GM18520 (cell line): Measurements from ENCODE around the gene TGFB1.
"Not testable (repeated sequence)": the region's sequence is repeated elsewhere in the genome, so short reads cannot be mapped to it uniquely, and the experiment has no call there.

Source experiments
- ATAC-seq: cut with Tn5 transposase; IDR thresholded peaks from one replicate; pipeline ENCODE4 v1.9.1; 2021; ENCODE audit not compliant: unreplicated experiment

TGFB1 gene

DNA sequence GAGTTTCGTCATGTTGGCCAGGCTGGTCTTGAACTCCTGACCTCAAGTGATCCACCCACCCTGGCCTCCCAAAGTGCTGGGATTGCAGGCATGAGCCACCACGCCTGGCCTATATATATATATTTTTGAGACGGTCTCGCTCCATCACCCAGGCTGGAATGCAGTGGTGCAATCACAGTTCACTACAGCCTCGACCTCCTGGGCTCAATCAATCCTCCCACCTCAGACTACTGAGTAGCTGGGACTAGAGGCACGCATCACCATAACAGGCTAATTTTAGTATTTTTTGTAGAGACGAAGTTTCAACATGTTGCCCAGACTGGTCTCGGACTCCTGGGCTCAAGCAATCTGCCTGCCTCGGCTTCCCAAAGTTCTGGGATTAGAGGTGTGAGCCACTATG is 6.8 kb downstream of the TGFB1 start:
- not testable (repeated sequence) for ATAC-seq

DNA sequence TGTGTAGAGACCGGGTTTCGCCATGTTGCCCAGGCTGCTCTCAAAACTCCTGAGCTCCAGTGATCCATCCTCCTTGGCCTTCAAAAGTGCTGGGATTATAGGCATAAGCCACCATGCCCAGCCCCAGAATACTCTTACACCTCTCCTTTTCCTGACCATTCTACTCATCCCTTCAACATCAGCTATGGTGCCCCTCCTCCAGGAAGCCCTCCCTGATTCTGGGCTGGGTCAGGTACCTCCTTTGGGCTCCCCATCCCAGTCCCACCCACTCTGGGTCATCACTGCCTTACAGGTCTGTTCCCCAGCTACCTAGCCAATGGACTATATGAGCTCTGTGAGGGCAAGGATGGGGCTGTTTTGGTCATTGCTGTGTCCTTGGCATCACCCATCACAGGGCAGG is 9.6 kb downstream of the TGFB1 start:
- ATAC-seq, result no peak

DNA sequence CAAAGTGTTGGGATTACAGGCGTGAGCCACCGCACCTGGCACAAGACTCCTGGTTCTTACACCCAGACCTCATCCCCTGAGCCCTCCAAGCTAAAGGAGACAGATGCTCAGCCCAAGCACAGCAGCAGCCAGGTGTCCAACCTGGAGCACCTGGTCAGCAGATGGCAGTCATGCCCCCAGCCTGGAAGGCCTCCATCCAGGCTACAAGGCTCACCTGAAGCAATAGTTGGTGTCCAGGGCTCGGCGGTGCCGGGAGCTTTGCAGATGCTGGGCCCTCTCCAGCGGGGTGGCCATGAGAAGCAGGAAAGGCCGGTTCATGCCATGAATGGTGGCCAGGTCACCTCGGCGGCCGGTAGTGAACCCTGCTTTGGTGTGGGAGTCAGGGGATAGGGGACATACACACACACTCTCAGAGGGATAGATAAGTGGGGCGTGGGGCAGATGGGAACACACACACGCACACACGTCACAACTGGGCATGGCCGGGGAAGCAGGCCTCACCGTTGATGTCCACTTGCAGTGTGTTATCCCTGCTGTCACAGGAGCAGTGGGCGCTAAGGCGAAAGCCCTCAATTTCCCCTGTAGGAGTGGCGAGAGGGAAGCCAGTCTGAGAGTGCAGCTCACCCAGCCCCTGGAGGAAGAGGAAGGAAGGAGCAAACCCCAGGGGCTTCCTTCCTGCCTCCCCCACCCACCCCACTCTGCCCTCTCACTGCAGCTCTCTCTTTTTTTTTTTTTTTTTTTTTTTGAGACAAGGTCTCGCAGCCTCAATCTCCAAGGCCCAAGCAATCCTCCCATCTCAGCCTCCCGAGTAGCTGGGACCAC is 11.8 kb downstream of the TGFB1 start:
- no peak for ATAC-seq

DNA sequence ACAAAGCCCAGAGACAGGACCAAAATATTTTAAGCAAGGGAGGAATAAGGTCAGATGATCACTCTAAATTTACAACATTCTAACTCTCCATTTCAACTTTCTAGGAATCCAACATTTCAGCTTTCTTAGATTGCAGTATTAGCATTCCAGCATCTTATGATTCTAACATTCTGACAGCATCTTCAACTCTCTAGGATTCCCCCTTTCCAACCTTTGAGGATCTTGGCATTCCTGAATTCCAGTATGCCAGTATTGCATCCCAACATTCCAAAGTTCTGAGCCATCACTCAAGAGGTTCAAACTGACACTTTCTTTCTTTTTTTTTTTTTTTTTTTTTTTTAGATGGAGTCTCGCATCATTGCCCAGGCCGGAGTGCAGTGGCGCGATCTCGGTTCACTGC is 13.8 kb downstream of the TGFB1 start:
- no peak for ATAC-seq

DNA sequence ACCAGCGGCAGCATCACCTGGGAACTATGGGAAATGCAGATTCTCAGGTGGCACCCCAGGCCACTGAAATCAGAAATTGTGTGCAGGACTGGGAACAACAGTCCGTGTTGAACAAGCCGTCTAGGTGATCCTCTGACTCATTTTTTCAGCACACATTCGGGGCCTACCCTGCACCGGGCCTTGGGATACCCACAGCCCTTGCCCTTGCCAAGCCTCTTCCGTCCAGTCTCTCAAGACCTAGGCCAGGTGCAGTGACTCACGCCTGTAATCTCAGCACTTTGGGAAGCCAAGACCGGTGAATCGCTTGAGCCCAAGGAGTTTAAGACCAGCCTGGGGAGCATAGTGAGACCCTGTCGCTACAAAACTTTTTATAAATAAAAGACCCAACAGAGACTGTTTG is 18.3 kb downstream of the TGFB1 start:
- ATAC-seq, result no peak

DNA sequence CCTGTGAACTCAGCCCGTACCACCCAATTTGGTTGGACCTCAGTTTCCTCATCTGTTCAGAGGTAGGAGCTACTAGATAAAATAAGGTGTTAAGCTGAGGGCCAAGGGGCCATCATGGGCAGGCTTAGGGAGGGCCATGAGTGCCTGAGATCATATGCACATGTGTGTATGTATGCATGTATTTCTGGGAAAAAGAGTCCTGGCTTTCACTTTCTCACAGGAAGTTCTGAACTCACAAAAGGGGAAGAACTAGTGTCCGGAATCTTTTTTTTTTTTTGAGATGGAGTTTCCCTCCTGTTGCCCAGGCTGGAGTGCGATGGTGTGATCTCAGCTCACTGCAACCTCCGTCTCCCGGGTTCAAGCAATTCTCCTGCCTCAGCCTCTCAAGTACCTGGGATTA is 18.9 kb downstream of the TGFB1 start:
- ATAC-seq, result no peak

DNA sequence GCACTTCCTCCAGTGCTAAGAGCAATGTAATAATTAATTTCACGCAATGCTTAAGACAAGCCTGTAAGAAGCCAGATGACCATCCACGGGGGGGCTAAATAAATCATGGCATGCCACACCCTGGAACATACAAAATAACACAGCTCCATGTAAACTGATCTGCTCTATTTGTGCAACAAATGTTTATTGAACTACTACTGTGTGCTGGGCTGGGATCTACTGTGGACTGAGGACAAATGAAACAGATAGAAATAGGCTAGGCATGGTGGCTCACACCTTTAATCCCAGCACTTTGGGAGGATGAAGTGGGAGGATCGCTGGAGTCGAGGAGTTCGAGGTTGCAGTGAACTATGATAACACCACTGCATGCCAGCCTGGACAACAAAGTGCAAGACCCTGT is 21.3 kb downstream of the TGFB1 start:
- no peak for ATAC-seq

DNA sequence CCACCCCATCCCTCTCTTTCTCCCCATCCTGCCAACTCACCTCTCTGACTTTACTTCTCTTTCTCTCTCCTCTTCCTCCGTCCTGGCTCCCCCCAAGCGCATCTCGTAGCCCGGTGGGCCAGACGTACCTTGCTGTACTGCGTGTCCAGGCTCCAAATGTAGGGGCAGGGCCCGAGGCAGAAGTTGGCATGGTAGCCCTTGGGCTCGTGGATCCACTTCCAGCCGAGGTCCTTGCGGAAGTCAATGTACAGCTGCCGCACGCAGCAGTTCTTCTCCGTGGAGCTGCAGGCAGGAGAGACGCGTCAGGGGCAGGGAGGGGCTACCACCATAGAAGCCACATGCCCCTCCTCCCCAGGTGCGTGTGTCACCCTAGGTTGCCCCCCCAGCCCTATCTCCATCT is 21.7 kb downstream of the TGFB1 start:
- no peak for ATAC-seq

DNA sequence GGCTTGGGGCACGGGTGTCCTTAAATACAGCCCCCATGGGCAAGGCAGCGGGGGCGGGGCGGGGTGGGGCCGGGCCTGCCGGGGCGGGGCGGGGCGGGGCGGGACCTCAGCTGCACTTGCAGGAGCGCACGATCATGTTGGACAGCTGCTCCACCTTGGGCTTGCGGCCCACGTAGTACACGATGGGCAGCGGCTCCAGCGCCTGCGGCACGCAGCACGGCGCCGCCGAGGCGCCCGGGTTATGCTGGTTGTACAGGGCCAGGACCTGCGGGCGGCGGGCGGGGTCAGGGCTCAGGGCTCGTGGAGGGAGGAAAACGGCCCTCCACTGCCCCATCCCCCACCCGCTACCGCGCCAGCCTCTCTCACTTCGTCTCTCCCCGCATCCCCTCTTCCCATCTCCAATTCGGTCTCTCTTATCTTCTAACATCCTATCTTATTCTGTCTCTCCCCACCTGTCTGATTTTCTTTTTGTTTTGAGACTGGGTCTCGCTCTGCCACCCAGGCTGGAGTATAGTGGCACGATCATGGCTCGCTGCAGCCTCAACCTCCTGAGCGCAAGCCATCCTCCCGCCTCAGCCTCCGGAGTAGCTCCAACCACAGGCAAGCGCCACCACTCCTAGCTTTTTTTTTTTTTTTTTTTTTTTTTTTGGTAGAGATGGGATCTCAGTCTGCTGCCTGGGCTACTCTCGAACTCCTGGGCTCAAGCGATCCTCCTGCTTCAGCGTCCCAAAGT is 22.6 kb downstream of the TGFB1 start:
- ATAC-seq, result no peak

DNA sequence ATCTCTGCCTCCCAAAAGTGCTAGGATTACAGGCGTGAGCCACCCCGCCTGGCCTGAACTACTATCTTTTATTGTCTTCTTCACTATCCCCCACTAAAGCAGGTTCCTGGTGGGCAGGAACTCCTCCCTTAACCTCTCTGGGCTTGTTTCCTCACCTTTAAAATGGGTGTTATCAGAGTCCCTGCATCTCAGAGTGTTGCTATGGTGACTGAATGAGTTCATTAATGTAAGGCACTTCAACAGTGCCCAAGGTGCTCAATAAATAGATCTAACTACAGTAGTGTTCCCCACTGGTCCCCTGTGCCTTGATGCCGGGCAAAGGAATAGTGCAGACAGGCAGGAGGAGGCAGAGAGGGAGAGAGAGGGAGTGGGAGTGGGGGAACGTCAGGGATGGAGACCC is 23.2 kb downstream of the TGFB1 start:
- no peak for ATAC-seq

DNA sequence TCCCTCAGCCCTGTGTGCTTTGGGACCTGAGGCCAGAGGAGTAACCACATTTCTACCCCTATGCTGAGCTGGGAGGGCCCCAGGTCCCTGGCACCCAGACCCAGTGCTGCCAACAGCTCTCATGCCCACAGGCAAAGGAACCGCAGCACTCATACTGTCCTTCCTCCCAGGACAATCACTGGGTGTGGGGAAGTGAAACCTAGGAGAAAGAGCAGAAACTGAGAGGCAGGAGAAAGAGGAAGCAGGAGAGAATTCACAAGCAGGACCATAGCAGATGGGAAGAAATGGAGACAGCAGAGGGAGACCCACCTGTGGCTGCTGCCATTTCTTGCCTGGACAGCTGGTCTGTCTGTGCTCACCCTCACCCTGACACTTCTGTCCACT is 24.9 kb downstream of the TGFB1 start:
- no peak for ATAC-seq

DNA sequence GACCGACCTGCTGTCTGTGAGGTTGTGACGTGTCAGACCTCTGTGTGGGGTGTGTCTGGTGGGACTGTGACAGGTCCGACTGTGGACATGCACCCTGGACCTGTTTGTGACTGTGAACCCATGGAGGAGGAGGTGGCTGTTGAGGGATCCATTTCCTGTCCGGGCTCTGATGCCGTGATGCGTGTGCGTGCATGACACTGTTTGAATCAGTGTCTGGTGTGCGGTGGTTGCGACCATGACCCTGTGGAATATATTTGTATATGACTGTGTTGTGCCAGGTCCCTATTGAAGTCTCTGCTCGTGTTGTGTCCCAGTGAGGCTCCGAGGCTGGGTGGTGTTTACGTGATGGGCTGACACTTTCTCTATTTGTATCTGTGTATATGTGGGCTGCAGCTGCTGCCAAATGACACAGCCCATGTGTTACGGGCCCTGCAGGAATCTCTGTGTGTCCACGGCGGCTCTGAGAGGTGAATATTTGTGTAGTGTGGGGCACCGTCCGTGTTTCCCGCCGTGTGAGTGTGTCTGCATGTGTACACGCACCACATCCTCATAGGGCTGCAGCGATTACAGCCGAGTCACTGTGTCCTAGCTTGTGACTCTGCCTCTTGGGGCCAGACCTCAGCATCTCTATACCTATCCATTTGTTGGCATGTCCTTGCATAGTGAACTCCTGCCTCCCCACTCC is 25.4 kb downstream of the TGFB1 start:
- ATAC-seq, result no peak

DNA sequence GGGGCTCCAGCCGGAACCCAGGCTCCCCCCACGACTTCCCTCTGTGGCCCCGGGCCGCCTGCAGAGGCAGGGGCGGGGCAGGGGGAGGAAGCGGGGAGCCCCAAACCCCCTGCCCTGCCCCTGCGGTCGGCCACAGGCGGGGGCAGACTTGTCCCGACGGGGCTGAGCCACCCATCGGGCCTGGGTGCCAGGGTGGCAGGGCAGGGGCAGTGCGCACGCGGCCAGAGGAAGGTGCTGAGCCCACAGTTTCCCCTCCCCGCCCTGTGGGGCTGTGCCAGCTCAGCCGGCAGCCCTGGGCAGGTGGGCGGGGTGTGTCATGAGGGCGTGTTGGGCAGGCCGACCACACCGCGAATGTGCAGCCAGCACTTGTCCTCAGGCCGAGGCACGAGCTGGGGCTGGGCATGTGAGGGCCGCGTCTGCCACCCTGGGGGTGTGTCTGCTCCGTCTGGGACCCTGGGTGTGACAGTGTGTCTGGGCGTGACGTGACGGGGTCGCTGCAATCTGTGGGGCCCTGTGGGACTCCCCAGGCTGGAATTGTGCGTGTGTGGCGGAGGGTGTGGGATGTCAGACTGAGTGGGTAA is 26.1 kb downstream of the TGFB1 start:
- peak; percentile 48 for ATAC-seq

DNA sequence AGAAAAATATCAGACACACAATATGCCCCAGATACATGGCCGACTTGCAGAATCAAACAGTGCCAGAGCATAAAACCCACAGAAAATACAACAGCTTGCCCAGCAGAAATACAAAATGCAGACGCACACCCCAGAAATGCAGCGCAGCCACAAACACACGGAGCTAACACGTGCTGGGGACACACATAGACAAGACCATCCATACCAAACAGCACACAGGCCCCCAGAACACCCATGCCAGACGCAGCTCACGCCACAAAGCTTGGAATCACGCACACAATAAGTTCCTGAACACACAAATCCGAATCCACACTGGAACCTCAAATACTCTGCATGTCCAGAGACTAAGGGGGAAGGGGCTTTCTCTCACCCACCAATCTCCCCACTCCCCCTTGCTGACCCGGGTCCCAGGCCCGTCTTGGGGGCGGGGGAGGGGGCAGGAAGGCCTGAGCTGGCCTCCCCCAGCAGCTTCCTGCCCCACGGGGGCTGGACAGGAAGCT is 26.6 kb downstream of the TGFB1 start:
- no peak for ATAC-seq

DNA sequence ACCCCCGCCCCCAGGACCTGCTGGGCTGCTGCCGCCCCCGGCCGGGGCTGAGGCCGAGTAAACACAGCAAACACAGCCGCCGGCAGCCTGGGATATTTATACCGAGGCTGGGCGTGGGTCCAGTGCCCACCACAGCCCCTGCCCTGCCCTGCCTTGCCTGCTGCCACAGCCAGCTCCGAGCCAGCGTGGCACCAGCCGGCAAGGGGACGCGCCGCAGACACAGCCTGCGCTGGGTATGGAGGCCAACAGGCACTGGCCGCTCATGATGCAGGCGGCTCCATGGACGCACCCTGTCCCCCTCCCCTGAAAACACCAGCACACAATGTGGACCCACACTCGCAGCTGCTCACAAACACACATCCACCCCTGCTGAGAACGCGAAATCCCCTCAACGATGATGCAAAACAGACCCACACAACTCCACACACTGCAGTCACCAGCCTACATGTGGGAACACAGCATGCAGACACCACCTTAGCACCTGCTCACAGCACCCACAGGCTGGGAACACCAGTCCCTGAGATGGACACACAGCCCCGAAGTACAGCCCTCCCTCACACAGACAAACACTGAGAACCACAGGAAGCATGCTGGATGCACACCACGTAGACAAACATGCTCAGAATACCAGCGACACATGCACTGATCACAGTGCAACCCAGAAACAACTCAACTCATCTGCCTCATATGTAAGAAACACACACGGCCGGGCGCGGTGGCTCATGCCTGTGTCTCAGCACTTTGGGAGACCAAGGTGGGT is 27.6 kb downstream of the TGFB1 start:
- no peak for ATAC-seq

DNA sequence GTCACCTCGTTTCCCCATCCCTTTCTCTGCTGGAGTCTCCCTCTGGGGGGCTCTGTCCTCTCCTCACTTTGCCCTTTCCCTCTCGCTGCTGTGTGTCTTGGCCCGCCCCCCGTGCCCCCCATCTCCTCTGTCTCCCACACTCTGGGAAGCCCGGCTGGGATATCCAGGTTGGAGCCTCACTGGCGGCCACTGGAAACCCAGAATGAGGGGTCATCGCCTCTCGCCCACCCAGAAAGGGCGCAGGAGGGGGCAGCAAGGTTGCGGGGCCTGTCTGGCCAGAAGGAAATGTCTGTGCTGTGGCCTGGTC is 28.1 kb downstream of the TGFB1 start:
- ATAC-seq, result no peak

DNA sequence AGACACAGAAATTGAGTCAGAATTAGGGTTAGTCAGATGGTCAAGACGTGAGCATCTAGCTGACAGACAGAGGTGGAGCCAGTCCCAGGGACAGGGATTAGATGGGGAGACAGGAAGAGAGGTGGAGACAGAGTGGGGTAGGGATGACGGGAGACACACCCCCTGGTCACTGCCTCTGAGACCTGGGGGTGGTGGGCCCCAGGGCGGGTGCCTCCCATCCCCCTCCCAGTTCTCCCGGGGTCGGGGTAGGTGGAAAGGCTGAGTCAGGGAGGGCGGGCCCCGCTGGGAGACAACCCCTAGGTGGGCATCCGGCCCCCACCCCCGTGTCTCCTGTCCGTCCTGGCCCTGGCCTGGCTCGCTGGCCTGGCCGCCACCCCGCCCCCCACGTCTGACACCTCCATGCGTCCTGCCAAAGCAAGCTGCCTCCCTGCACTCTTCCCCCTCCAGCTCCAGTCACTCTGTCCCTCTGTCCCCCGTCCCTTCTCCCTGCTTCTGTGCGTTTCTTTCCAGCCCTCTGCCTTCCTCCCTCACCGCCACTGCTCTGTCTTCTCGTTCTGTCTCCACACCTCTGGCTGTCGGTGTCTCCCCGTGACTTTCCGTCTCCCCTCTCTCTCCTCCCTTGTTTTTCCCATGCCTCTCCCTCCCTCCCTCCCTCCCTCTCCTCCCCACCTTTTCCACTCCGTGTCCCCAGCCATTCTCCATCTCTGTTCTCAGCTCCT is 28.6 kb downstream of the TGFB1 start:
- ATAC-seq, result no peak

DNA sequence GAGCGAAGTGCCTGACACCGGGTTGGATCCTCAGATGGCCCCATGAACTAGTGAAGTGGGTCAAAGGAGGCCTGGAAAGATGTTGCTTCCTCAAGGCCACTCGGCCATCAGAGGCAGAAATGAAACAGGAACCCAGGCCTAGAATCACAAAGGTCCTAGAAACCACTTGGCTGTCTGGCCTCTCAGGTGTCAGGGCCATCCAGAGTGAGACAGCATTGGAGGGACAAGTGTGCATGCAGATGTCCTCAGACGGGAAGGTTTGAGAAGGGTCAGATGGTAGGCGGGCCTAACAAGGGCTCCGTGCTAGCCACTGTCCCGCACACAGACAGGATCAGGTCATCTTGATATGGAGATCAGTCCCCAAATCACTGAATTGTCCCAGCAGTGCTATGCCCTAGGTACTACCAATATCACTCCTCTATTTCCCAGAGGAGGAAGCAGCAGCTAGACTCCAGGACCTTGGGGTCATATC is 29.5 kb downstream of the TGFB1 start:
- ATAC-seq, result no peak

DNA sequence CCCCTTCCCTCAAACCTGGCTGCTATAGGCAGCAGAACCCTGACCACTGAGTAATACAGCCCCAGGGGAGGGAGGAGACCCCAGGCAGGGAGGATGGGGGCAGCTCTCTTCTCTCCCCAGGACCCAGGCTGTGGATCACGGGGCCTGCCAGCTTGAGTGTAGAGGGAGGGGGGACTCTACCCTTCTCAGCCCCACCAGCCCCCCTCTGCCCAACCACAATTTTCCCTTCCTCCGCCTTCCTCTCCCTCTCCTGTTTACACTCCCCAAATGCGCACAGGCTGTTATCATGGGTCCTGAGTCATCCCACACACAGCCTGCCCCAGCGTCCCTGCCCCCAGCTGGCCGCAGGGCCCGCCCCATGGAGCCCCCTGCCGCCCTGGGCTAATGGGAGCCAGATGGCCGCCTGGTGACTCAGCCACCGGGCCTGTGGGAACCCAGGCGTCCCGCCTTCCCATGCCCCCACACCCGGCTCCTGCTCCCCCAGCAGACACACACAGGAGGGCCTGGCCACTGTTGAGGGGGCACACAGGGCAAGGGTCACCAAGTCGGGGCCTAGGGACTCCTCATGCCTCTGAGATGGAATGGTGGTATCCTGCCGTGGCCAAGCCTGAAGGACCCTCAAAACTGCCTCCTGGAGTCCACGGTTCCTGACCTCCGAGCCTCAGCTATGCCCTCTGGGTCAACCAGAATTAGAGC is 30.1 kb downstream of the TGFB1 start:
- no peak for ATAC-seq

DNA sequence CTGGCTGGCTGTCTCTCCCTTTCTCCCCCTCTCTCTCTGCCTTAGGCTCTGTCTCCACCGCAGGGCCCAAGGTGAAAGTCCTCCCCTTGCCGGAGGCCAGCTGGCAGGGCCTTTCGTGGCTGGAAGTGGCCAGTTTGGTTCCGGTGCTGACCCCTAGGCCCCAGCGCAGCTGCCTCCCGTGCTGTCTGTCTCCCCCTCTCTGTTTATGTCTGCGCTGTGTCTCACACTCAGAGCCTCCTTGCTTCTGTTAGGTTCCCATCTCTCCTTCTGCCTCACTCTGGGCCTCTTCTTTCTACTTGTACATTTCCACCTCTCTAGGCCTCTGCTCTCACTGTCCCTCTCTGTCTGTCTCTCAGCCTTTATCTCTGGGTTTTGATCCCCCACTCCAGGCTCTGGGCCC is 30.7 kb downstream of the TGFB1 start:
- ATAC-seq, result no peak
